Transverse colon (tissue), 4 donors: ENCODE data around the gene MKNK1. TPM values are rescaled to one million over a fixed set of nuclear protein-coding genes. Genes with fewer than 3 reads are reported as not detected.

Source experiments
- DNase-seq: peaks from one replicate; pipeline ENCODE4 v3.0.0-alpha.2; 2019
- H3K27ac ChIP-seq, 4 donors: fragments of 200-600 bp; sonication (generic); 2 replicates each; pipeline ENCODE4 v1.5.1; 2016 to 2018; ENCODE audit warnings: inconsistent platforms in 4 of 4
- H3K27me3 ChIP-seq: fragments of 200-600 bp; sonication (generic); 2 replicates; pipeline ENCODE4 v1.5.1; 2017; ENCODE audit warnings: inconsistent platforms
- H3K36me3 ChIP-seq, 4 donors: fragments of 200-600 bp; sonication (generic); 2 replicates each; pipeline ENCODE4 v1.5.1; 2017 to 2019; ENCODE audit warnings: inconsistent platforms in 4 of 4
- H3K4me1 ChIP-seq, 4 donors: fragments of 200-600 bp; sonication (generic); 2 replicates each; pipeline ENCODE4 v1.5.1; 2017 to 2020; ENCODE audit warnings: inconsistent platforms in 4 of 4
- H3K4me3 ChIP-seq, 4 donors: fragments of 200-600 bp; sonication (generic); 1 replicate in 1 of 4; 2 replicates in 3 of 4; pipeline versions ENCODE4 v1.5.1 to v1.6.1; 2017 to 2019; ENCODE audit warnings: inconsistent platforms in 4 of 4
- H3K9me3 ChIP-seq, 2 donors: fragments of 200-600 bp; sonication (generic); 2 replicates each; pipeline ENCODE4 v1.5.1; 2017 to 2019; ENCODE audit warnings: inconsistent platforms in 2 of 2
- CTCF ChIP-seq, 5 experiments: fragments of 200-600 bp in 3 of 5; fragments of 450-650 bp in 2 of 5; sonication (generic) in 3 of 5; IDR thresholded peaks; 1 replicate in 2 of 5; 2 replicates in 3 of 5; pipeline ENCODE4 v1.5.1; 2016 to 2017; ENCODE audit warnings: antibody characterized with exemption in 5 of 5, inconsistent platforms in 3 of 5, mild to moderate bottlenecking in 2 of 5, moderate library complexity in 1 of 5
- EP300 ChIP-seq: sonication (generic); formaldehyde crosslinking; IDR thresholded peaks from one replicate; pipeline ENCODE4 v1.6.1; 2017; ENCODE audit warnings: antibody characterized with exemption, low read depth
- POLR2A ChIP-seq: fragments of 450-650 bp; IDR thresholded peaks from one replicate; pipeline ENCODE4 v1.6.1; 2016; ENCODE audit warnings: antibody characterized with exemption, mild to moderate bottlenecking, moderate library complexity
- POLR2AphosphoS5 ChIP-seq, 3 donors: sonication (generic); formaldehyde crosslinking; IDR thresholded peaks; one replicate each; pipeline ENCODE4 v1.6.1; 2016; ENCODE audit warnings: antibody characterized with exemption in 3 of 3
- WGBS, 2 donors: methylation state at CpG; one replicate each; pipeline ENCODE4 v1.1.5; 2018; ENCODE audit warnings: low coverage in 1 of 2; 5-methylcytosine and 5-hydroxymethylcytosine counted together
- in situ Hi-C, 4 donors: fragments of 200-750 bp; cut with MboI; loops; one replicate each; pipeline versions ENCODE4 v1.15.0 to v1.15.1; 2017; ENCODE audit warnings: low sequenced_read_pairs in 3 of 4, low pct_ligation_motif_present in 1 of 4, low pct_unique_long_range_greater_than_20kb in 1 of 4
- intact Hi-C: fragments of 100-400 bp; cut with DNase I; formaldehyde crosslinking; loops from one replicate; pipeline ENCODE4 v1.15.1; 2023; ENCODE audit warnings: low total_unique reads
- total RNA-seq, 4 donors: library from RNA; depleted of rRNA; stranded (reverse); fragments of >200 nt; gene quantifications; one replicate each; pipeline ENCODE4 v1.1.0, GENCODE V29; 2016

MKNK1 gene
- total RNA-seq, 4 donors from 2014 or later: 59.5 to 80.5 (median 62.3) TPM

DNA sequence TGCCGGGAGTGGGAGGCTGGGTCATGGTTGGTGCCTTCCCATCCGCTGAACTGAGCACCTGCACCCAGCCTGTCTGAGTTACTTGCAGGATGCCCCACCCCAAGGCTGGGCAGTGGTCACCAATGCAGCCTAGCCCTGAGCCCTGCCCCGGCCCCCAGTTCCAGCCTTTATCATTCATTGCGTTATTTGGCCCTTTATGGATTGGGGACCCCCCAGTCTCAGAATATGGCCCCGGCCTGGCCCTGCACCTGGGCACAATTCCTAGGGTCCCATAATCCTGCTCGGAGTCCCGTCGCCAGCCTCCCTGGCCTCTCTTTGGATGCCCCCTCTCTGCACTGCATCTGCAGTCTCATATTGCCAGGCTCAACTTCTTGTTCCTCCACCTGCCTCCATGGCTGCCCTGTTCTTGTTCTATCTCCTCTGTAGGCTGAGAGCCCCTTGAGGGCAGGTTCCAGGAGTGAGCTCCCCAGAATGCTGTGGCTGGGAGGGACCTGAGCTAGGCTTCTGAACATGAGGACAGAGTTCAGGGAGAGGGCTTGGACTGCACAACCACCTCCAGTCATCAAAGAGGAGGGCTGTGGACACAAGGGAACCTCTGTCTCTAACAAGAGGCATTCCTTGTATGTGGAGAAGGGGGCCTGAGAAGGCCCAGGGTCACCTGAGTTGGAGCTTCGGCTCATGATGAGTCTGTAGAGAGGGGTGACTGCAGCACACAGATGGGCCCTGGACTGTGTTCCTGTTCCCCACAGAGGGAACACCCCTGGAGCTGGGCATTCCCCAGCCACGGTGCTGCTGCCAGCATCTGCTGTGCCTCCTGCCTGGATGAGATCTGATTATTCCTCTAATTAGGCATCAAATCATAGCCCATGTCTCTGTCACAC lies 51.5 kb downstream of the MKNK1 start:
- H3K4me1 ChIP-seq: peaks cover 0 to 9% (median 0%) of the 10 kb centered on the region in 4 donors
- intact Hi-C loops: no loop called here
- no peak for DNase-seq
- 84 to 87% methylated on average over 6 to 10 of the region's 10 CpGs for WGBS, 2 donors
- TF ChIP-seq CTCF (IDR thresholded peaks at IDR 0.05): no peak
- no peak for TF ChIP-seq POLR2A
- TF ChIP-seq POLR2AphosphoS5 (IDR thresholded peaks at IDR 0.05): no peak
- no peak for TF ChIP-seq EP300
- no peak overlapping the region for H3K27ac ChIP-seq
- H3K36me3 ChIP-seq: no peaks in the 10 kb centered on the region
- peaks cover 19% of the 10 kb centered on the region for H3K27me3 ChIP-seq
- H3K4me3 ChIP-seq: no peak overlapping the region
- in situ Hi-C loops: no loop called here
- no peaks in the 10 kb centered on the region for H3K9me3 ChIP-seq

DNA sequence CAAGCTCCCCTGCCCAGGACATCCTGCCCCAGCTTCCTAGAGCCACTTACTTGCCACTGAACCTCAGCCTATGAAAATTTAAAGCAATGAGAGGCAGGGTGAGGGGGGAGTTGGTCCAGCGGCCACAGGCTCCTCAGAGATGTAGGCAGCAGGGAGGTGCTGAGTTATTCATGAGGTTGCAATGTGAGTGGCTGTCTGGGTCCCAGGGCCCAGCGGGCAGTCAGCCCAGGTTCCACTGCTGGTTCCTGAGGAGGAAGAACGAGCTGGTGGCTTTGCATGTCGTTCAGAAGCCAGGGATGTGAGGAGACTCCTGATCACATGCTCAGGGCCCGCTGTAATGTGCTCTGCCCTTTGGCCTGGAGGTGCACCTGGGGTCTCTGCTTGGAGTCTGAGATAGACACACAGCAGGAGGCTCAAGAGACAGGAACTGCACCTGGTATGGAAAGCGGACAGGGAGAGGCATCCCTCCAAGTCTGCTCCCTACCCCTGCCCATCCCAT lies 52.4 kb downstream of the MKNK1 start, which contains the start of gene KNCN:
KNCN (minus strand) TSS at position 51 of the 499 bp plus-strand sequence. CDS start 432 bp downstream, outside the sequence.
- TF ChIP-seq CTCF (IDR thresholded peaks at IDR 0.05) (no peak), POLR2A (no peak), EP300 (no peak), POLR2AphosphoS5 (IDR thresholded peaks at IDR 0.05) (no peak)
- Histone ChIP-seq H3K27ac (no peak within 1 kb of the TSS), H3K27me3 (peaks cover 24% of the 10 kb centered on the region), H3K9me3 (no peaks in the 10 kb centered on the region), H3K4me1 (peaks cover 0 to 9% (median 0%) of the 10 kb centered on the region in 4 donors), H3K4me3 (no peak within 1 kb of the TSS), H3K36me3 (no peaks in the 10 kb centered on the region)
- intact Hi-C loops: no loop called here
- DNase-seq: no peak
- WGBS, 2 donors: 57% methylated on average over 6 of the region's 6 CpGs; no CpG with 5 or more reads in 1 of the 2 donors
- in situ Hi-C loops: no loop called here

DNA sequence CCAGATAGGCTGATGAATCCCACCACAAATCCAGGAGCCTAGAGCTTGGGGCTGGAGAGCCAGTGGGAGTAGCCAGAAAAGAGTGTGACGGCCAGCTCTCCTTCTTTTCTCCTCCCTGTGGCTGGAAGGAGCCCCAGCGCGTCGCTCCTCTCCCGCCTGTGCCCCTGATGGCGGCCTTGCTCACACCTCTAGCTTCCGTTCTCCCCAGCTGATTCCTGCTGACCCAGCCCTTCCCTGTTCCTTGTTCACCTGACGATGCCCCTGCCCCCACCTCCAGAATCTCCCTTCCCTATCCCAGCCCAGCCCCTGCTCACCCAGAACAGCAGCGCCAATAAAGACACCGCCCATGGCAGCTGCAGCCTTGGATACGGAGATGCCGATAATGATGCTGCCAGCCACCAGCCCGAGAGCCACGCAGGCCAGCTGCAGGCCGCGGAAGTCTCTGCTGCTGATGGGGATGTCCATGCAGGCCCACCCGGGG lies 53.3 kb downstream of the MKNK1 start:
- TF ChIP-seq POLR2AphosphoS5 (IDR thresholded peaks at IDR 0.05): no peak
- TF ChIP-seq EP300: no peak
- no peak for TF ChIP-seq CTCF (IDR thresholded peaks at IDR 0.05)
- no peak for TF ChIP-seq POLR2A
- Histone ChIP-seq H3K27me3 (peaks cover 32% of the 10 kb centered on the region), H3K4me3 (no peak overlapping the region), H3K4me1 (peaks cover 0 to 9% (median 0%) of the 10 kb centered on the region in 4 donors), H3K27ac (no peak overlapping the region), H3K36me3 (no peaks in the 10 kb centered on the region), H3K9me3 (no peaks in the 10 kb centered on the region)
- 57% methylated on average over 17 of the region's 17 CpGs; no CpG with 5 or more reads in 1 of the 2 donors for WGBS, 2 donors
- DNase-seq: peak; percentile 29
- intact Hi-C loops (no loop called here), in situ Hi-C loops (no loop called here)
